Immature natural killer cell (primary cell): Measurements from ENCODE around the gene GCGR. TPM values are rescaled to one million over a fixed set of nuclear protein-coding genes. Genes with fewer than 3 reads are reported as not detected.

Experiments used
- DNase-seq, 3 donors: peaks; one replicate each; pipeline ENCODE4 v3.0.0; 2022; ENCODE audit warnings: mixed read lengths in 1 of 3
- H3K27ac Mint-ChIP-seq, 6 donors: one replicate each; pipeline ENCODE4 v1.8.0; 2020; ENCODE audit warnings: mixed read lengths in 6 of 6, mild to moderate bottlenecking in 5 of 6, inconsistent platforms in 4 of 6, moderate library complexity in 3 of 6
- H3K27me3 Mint-ChIP-seq, 3 donors: one replicate each; pipeline ENCODE4 v1.8.0; 2020 to 2021; ENCODE audit warnings: low read depth in 3 of 3, mild to moderate bottlenecking in 3 of 3, mixed read lengths in 3 of 3, moderate library complexity in 3 of 3, inconsistent platforms in 1 of 3
- H3K36me3 Mint-ChIP-seq, 3 donors: one replicate each; pipeline ENCODE4 v1.8.0; 2020; ENCODE audit warnings: mixed read lengths in 3 of 3, inconsistent platforms in 2 of 3, mild to moderate bottlenecking in 2 of 3
- H3K4me1 Mint-ChIP-seq, 2 donors: one replicate each; pipeline ENCODE4 v1.8.0; 2020; ENCODE audit warnings: inconsistent platforms in 2 of 2, mild to moderate bottlenecking in 2 of 2, mixed read lengths in 2 of 2, moderate library complexity in 1 of 2
- H3K4me3 Mint-ChIP-seq, 5 donors: one replicate each; pipeline ENCODE4 v1.8.0; 2020; ENCODE audit warnings: mild to moderate bottlenecking in 5 of 5, mixed read lengths in 5 of 5, inconsistent platforms in 3 of 5, moderate library complexity in 3 of 5
- H3K9me3 Mint-ChIP-seq, 6 donors: one replicate each; pipeline ENCODE4 v1.8.0; 2020; ENCODE audit warnings: mild to moderate bottlenecking in 6 of 6, mixed read lengths in 6 of 6, inconsistent platforms in 4 of 6, moderate library complexity in 3 of 6
- polyA plus RNA-seq, 3 donors: library from polyadenylated mRNA; unstranded; fragments of 300-500 nt; fragmentation: Illumina TruSeq; gene quantifications; one replicate each; pipeline ENCODE4 v1.2.3, GENCODE V29; 2021

The GCGR gene
- polyA plus RNA-seq, 3 donors from 2014 or later, result not detected

DNA sequence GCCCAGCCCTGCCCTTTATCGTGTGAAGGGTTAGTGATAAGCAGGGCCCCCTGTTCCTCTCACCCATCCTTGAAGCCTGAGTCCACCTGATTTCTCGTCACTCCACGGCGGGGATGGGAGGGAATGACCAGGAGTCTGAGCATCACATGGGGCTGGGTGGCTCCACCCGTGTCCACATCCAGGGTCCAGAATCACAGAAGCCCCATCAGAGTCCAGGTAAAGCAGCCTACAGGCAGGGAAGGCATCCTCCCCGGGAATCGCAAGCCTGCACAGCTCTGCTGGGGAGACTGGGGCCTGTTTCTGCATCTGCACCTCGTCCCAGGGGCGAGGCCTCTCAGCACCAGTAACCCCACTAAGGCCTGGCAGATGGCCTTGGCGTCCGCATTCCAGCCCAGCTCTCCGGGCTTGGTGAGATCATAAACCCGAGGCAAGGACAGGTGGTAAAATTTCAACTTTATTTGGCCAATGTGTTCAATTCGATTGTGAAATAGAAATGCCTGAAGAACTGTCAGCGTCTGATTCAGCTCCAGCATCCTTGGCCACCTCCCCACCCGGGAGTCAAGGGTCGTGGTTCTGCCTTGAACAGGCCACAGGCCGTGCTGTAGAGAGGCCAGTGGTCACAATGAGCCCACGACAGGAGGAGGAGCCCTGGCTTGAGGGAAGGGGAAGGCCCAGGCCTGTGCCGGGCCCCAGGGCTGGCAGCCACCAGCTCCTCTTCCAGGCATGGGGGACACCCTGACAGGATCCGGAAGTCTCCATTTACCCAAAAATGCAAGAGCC, 39.0 kb downstream of the GCGR start:
- H3K9me3 Mint-ChIP-seq, result no peaks in the 10 kb centered on the region
- DNase-seq, result no peak
- no peak overlapping the region for H3K27ac Mint-ChIP-seq
- H3K27me3 Mint-ChIP-seq, result peaks cover 0 to 3% (median 0%) of the 10 kb centered on the region in 3 donors
- H3K36me3 Mint-ChIP-seq, result peaks cover 0 to 4% (median 0%) of the 10 kb centered on the region in 3 donors
- no peak overlapping the region for H3K4me3 Mint-ChIP-seq
- no peaks in the 10 kb centered on the region for H3K4me1 Mint-ChIP-seq

DNA sequence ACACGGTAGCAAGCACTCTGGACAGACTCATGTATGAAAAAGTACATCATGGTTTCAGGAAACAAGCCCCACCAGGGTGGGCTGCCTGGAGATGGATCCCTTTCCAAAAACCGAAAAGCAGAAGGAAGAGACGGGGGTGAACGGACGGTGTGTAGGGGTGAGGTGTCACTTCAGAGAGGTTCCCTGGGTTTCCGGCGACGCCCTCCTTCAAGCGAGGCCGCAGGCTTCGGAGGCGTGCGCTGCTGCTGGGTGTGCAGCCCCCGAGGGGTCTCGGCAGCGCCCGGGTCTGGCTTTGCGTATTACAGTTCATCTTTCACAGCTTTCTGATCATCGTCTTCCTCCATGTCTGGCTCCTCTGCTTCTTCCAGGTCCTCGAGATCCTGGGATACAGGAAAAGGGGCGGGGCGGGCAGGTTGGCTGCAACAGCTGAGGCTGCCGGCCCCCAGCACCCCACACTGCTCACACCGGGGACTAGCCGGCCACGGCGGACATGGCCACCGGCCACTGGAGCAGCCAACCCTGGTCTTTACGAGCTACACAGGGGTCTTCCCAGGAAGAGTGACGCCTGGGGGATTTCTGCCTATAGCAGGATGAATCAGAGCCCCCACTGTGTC, 39.9 kb downstream of the GCGR start:
- no peak overlapping the region for H3K27ac Mint-ChIP-seq
- no peaks in the 10 kb centered on the region for H3K4me1 Mint-ChIP-seq
- no peak overlapping the region for H3K4me3 Mint-ChIP-seq
- no peaks in the 10 kb centered on the region for H3K9me3 Mint-ChIP-seq
- peaks cover 0 to 4% (median 0%) of the 10 kb centered on the region in 3 donors for H3K36me3 Mint-ChIP-seq
- DNase-seq, result no peak
- peaks cover 0 to 3% (median 0%) of the 10 kb centered on the region in 3 donors for H3K27me3 Mint-ChIP-seq

DNA sequence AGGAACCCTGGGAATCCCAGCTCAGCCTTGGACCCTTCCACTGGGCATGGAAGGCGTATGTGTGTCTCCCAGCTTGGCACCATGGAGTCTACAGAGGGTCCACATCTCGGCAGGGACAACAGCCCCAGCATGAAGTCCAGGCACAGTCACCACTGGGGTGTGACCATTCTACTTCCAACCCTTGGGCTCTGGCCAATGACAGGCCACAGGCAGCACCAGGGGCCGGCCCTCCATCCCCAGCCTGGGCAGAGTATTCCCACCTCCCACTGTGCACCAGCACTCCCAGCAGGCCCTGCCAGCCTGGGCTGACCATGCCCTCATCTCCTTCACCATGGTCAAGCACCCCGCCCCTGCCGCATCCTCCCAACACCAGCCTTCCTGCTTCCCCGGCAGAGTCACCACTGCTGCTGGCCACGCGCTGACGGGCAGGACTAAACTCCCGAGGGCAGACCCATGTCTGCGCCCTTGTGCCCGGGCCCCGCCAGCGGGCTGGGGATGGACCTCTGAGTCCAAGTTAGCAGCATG, 40.4 kb downstream of the GCGR start:
- no peak for DNase-seq
- peaks cover 0 to 3% (median 0%) of the 10 kb centered on the region in 3 donors for H3K27me3 Mint-ChIP-seq
- no peaks in the 10 kb centered on the region for H3K4me1 Mint-ChIP-seq
- H3K9me3 Mint-ChIP-seq, result no peaks in the 10 kb centered on the region
- H3K36me3 Mint-ChIP-seq, result peaks cover 0 to 4% (median 0%) of the 10 kb centered on the region in 3 donors
- H3K27ac Mint-ChIP-seq, result no peak overlapping the region
- no peak overlapping the region for H3K4me3 Mint-ChIP-seq

DNA sequence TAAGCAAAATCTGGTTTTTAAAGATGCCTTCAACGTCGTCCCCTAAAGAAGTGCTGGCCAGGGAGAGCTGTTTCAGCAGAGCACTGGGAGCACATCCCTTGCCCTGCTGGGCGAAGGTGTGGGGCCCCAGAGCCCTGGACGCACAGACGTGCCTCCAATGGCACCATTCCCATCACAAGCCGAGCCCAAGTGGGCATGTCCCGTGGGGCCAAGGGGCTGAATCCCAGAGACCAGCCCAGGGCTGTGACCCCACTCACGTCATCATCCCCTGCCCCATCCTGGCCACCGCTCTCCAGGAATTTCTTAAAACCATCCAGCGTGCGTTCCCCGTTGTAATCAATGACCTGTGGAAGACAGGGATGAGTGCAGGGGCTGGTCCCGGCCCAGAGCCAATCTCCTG, 40.9 kb downstream of the GCGR start:
- Mint-ChIP-seq H3K27ac (no peak overlapping the region), H3K4me3 (no peak overlapping the region), H3K4me1 (no peaks in the 10 kb centered on the region), H3K36me3 (peaks cover 0 to 4% (median 0%) of the 10 kb centered on the region in 3 donors), H3K9me3 (no peaks in the 10 kb centered on the region), H3K27me3 (peaks cover 0 to 3% (median 0%) of the 10 kb centered on the region in 3 donors)
- DNase-seq, result no peak

DNA sequence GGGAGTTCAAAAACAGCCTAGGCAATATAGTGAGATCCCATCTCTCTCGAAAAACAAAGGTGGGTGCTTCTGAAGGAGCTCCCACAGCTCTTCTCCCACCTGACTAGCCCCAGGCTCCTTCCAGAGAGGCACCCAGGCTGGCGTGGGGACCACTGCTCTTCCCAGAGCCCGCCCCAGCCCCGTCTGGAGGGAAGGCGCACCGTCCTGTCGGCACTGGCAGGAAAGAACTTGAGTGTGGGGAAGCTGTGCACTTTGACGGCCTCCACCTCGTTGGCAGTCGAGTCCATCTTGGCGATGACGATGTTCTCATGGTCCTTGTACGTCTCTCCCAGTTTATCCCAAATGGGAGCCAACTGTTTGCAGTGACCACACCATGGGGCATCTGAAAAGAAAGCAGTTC, 41.4 kb downstream of the GCGR start:
- no peak for DNase-seq
- peaks cover 0 to 3% (median 0%) of the 10 kb centered on the region in 3 donors for H3K27me3 Mint-ChIP-seq
- H3K4me1 Mint-ChIP-seq, result no peaks in the 10 kb centered on the region
- H3K4me3 Mint-ChIP-seq, result no peak overlapping the region
- no peaks in the 10 kb centered on the region for H3K9me3 Mint-ChIP-seq
- H3K36me3 Mint-ChIP-seq, result peaks cover 0 to 4% (median 0%) of the 10 kb centered on the region in 3 donors
- peak overlapping the region in 1 of 6 donors; percentile 39 for H3K27ac Mint-ChIP-seq

DNA sequence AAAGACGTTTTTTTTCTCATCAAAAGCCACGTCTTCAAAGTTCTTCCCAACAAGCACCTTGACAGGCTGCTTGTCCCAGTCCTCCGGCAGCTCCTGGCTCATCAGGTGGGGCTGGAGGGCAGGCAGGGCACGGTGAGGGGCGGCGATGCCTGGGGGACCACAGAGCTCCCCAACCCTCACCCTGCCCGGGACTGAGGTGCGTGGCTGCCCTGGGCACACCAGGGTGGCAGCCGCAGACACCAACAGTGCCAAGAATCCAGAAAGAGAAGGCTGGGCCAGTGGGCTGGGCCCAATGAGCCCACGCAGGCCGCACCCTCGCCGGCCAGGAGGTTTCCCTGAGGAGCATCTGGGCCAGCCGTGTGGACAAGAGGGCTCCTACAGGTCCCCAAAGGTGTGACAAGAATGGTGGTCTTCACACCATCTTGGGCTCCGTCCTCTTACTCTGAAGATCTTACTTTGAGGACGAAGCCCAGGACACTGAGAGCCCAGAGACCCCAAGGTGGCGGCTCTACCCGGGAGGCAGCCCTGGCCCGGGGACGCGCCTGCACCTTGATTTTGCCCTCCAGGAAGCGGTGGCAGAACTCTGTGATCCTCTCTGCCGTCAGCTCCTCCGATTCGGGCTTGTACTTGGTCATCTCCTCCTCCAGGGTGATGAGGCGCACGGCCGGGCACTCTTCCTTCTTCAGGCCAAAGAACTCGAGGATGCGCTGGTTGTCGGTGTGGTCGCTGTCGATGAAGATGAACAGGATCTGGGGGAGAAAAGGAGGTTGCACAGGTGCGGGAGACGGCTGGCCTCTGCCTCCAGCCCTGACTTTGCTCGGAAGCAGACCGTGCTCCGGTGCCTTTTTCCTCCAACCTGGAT, 42.2 kb downstream of the GCGR start:
- H3K27ac Mint-ChIP-seq, result no peak overlapping the region
- peaks cover 0 to 5% (median 0%) of the 10 kb centered on the region in 3 donors for H3K27me3 Mint-ChIP-seq
- no peak for DNase-seq
- no peak overlapping the region for H3K4me3 Mint-ChIP-seq
- H3K9me3 Mint-ChIP-seq, result no peaks in the 10 kb centered on the region
- H3K4me1 Mint-ChIP-seq, result no peaks in the 10 kb centered on the region
- H3K36me3 Mint-ChIP-seq, result peaks cover 0 to 4% (median 0%) of the 10 kb centered on the region in 3 donors

DNA sequence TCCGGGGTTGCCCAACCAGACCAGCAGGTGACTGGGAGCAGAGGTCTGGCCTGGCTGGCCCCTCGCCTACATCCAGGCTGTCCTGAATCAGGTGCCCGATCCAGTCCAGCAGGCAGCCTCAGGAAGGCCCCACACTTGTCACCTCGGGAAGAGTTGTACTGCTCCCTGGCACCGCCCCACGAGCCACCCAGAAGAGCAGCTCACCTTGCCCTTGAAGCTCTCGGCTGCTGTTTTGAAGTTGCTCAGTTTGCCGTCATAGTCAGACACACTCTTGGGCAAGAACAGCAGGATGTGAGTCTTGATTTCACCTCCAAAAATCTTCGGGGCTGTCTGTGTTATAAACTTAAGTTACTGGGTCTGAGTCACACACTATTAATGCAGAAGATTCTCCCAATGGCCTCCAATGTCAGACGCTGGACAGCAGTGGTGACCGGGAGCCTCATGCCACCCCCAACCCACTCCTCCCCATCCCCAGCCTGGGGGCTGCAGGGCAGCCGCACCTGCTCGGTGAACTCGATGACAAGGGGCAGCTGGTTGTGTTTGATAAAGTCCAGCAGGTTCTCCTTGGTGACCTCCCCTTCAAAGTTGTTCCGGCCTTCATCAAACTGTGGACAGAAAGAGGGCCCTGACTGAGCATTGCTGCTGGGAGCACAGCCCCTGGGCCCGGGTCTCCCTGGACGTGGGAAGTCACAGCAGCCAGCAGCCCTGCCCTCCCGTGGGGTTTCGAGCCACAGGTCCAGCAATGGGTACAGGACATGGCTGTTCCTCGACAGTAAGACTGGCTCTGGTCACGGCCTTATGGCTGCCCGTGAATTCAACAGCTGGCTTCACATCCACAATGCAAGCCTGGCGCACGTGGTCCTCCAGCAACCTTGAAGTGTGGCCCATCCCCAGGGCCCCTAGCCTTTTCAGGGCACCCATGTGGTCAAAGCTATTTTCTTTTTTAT, 43.1 kb downstream of the GCGR start:
- no peak overlapping the region for H3K27ac Mint-ChIP-seq

DNA sequence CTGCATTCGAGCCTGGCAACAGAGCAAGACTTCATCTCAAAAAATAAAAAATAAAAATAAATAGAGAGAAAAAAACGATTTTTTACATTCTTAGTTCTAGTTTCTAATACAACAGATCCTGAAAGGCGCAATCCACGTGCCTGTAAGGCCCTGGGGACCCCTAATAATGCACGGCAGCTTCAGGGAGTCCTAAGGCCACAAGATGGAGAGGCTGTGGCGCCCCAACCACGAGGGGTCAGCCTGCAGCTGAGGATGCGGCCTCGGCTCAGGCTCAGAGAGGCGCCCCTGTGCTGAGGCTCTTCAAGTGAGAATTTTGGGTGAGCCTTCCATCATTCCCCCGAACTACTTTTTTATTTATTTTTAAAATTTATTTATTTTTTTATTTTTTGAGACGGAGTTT, 45.5 kb downstream of the GCGR start:
- Mint-ChIP-seq H3K9me3 (no peaks in the 10 kb centered on the region), H3K36me3 (peaks cover 0 to 4% (median 0%) of the 10 kb centered on the region in 3 donors), H3K4me1 (peaks cover 0 to 5% of the 10 kb centered on the region in 2 donors), H3K27ac (no peak overlapping the region), H3K27me3 (peaks cover 0 to 5% (median 0%) of the 10 kb centered on the region in 3 donors), H3K4me3 (no peak overlapping the region)
- no peak for DNase-seq

More for the DNA sequence above, 43.1 kb downstream of the GCGR start:
- Mint-ChIP-seq H3K4me3 (no peak overlapping the region), H3K9me3 (no peaks in the 10 kb centered on the region), H3K4me1 (peaks cover 0 to 3% of the 10 kb centered on the region in 2 donors), H3K27me3 (peaks cover 0 to 5% (median 0%) of the 10 kb centered on the region in 3 donors), H3K36me3 (peaks cover 0 to 8% (median 0%) of the 10 kb centered on the region in 3 donors)
- no peak for DNase-seq

DNA sequence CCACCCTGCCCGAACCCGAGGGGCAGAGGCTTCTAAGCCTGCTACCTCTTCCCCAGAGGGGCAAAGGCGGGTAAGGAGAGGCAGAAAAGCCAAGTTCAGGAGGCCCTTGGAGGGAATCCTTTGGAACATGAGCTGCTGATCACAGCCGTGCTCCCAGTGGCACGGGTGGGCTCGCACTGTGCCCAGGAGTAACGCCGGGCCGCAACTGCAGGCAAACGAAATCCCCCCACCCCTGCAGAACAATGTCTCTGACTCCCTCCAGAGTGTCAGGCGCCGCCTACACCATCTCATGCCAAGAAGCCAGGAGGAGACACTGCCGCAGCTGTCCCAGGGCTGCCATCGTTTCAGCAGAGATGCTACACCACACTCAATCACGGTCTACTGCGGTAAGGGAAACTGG, 47.5 kb downstream of the GCGR start:
- H3K4me1 Mint-ChIP-seq, result peaks cover 0 to 5% of the 10 kb centered on the region in 2 donors
- peaks cover 0 to 2% (median 0%) of the 10 kb centered on the region in 3 donors for H3K27me3 Mint-ChIP-seq
- H3K36me3 Mint-ChIP-seq, result peaks cover 0 to 7% (median 3%) of the 10 kb centered on the region in 3 donors
- H3K4me3 Mint-ChIP-seq, result no peak overlapping the region
- DNase-seq, result no peak
- H3K27ac Mint-ChIP-seq, result no peak overlapping the region
- H3K9me3 Mint-ChIP-seq, result no peaks in the 10 kb centered on the region

DNA sequence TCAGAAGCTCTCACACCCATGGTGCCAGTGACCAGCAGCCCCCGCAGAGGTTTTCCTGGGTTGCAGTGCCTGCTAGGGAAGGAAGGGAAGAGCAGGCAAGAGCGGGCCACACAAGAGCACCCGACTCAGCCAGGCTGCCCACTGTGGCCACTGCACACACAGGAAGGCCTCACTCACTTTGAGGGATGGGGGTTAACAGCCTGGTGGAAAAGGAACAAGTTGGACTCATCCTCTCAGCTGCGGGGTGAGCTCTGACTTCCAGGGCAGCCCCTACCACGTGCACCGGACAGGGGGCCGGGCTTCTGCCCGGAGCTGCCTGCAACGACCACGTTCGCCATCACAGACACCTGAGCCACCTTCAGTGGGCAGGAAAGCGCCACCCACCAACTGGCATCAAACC, 48.3 kb downstream of the GCGR start:
- H3K27me3 Mint-ChIP-seq, result peaks cover 0 to 2% (median 0%) of the 10 kb centered on the region in 3 donors
- peaks cover 0 to 7% (median 3%) of the 10 kb centered on the region in 3 donors for H3K36me3 Mint-ChIP-seq
- peaks cover 0 to 5% of the 10 kb centered on the region in 2 donors for H3K4me1 Mint-ChIP-seq
- no peak overlapping the region for H3K27ac Mint-ChIP-seq
- no peak for DNase-seq
- H3K9me3 Mint-ChIP-seq, result no peaks in the 10 kb centered on the region
- no peak overlapping the region for H3K4me3 Mint-ChIP-seq

DNA sequence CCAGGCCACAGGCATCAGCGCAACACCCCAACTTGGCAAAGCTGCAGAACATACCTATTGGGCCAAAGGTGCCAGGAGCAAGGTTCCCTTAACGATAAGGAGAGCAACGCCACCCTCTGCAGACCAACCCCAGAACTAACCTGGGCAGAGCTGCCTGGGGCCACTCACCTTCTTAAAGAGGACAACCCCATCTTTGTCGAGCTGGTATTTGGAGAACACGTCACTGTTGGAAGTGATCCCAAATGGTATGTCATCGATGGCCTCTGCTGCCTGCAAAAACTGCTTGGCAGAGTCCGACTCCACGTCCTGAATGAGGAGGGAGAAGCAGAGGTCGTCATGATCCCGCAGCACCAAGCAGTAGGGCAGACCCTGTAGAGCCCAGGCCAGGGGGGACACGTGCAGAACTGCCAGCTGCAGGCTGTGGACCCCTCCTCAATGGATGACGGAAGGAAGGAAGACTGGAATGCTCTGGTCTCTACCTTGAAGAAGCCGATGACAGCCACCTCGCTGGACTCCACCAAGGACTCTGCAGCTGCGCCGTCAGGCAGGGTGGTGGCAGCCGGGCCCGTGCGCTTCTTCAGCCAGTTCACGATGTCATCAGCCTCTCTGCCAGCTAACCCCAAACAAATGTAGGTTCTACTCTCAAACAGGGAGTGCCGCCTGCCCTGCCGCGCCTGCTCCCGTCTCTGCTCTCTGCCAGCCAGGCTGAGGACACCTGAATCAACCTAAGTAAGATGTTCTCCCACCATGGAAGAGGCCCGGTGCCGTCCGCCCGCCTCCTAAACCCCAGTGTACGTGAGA, 51.2 kb downstream of the GCGR start:
- H3K9me3 Mint-ChIP-seq, result peaks cover 0 to 1% (median 0%) of the 10 kb centered on the region in 6 donors
- H3K27ac Mint-ChIP-seq, result no peak overlapping the region
- no peak overlapping the region for H3K4me3 Mint-ChIP-seq
- peaks cover 0 to 15% (median 3%) of the 10 kb centered on the region in 3 donors for H3K36me3 Mint-ChIP-seq
- H3K4me1 Mint-ChIP-seq, result peaks cover 22 to 27% of the 10 kb centered on the region in 2 donors
- peaks cover 0 to 6% (median 2%) of the 10 kb centered on the region in 3 donors for H3K27me3 Mint-ChIP-seq
- no peak for DNase-seq
